ENCODE measurements around the gene SHQ1.

DNA sequence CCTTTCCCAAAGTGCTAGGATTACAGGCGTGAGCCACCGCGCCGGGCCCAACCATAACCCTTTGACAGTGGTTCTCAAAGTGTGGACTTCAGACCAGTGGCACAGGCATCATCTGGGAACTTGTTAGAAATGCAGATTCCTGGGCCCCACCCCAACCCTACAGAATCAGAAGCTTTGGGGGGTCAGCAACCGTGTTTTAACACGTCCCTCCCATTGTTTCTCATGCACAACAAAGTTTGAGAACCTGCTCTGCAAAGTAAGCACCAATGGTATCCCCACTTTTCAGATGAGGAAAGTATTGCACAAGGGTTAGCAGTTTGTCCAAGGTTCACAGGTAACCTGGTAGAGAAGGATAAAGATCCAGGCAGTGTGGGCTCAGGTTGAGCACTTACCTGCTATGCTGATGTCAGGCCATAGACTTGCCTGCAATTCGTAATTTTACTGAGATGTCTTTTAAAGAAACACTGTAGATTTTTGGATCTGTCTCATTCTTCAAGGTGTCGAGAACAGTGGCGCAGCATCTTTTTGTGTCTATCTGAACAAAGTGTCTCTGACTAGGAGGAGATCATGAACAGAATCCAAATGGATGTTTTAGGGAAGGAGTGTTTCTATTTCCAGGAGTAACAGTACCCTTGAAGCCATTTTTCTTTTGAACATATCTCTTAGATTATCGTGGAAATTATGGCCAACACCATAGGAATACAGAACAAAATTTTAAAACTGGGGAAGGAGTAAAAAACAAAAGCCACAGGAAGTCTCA, 42.1 kb upstream of the SHQ1 start:
- TF ChIP-seq, protein P1, sequence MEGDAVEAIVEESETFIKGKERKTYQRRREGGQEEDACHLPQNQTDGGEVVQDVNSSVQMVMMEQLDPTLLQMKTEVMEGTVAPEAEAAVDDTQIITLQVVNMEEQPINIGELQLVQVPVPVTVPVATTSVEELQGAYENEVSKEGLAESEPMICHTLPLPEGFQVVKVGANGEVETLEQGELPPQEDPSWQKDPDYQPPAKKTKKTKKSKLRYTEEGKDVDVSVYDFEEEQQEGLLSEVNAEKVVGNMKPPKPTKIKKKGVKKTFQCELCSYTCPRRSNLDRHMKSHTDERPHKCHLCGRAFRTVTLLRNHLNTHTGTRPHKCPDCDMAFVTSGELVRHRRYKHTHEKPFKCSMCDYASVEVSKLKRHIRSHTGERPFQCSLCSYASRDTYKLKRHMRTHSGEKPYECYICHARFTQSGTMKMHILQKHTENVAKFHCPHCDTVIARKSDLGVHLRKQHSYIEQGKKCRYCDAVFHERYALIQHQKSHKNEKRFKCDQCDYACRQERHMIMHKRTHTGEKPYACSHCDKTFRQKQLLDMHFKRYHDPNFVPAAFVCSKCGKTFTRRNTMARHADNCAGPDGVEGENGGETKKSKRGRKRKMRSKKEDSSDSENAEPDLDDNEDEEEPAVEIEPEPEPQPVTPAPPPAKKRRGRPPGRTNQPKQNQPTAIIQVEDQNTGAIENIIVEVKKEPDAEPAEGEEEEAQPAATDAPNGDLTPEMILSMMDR (IDR thresholded peaks at IDR 0.05; ENCODE audit: low read length), result no peak
- TF ChIP-seq EZH2 (IDR thresholded peaks at IDR 0.05; ENCODE audit: borderline replicate concordance, low read length), result no peak
